CD14-positive monocyte (primary cell): Measurements from ENCODE around the gene DNAJC1. TPM values are rescaled to one million over a fixed set of nuclear protein-coding genes. Genes with fewer than 3 reads are reported as not detected.

Experiments
- DNase-seq, 3 donors: peaks; one replicate each; pipeline ENCODE4 v3.0.0-alpha.2; 2011 to 2022
- H2AFZ ChIP-seq: 2 replicates; pipeline ENCODE4 v1.6.0; 2012; ENCODE audit warnings: mild to moderate bottlenecking, low read depth, low read length, inconsistent platforms; ENCODE audit not compliant: insufficient read depth, poor library complexity, severe bottlenecking
- H3K27ac ChIP-seq, 2 donors: 1 replicate in 1 of 2; 2 replicates in 1 of 2; pipeline ENCODE4 v1.5.1; 2012 to 2013; ENCODE audit warnings: low read length in 2 of 2, control low read depth in 1 of 2, inconsistent platforms in 1 of 2, low read depth in 1 of 2, mild to moderate bottlenecking in 1 of 2
- H3K27me3 ChIP-seq, 2 donors: one replicate each; pipeline versions ENCODE4 v1.6.0 to v1.6.1; 2011 to 2013; ENCODE audit warnings: low read length in 2 of 2; ENCODE audit not compliant: control insufficient read depth in 2 of 2, insufficient read depth in 2 of 2
- H3K36me3 ChIP-seq, 2 donors: replicated peaks in 1 of 2; 1 replicate in 1 of 2; 2 replicates in 1 of 2; pipeline versions ENCODE4 v1.5.1 to v1.6.1; 2012 to 2013; ENCODE audit warnings: low read length in 2 of 2, control low read depth in 1 of 2, inconsistent platforms in 1 of 2, mild to moderate bottlenecking in 1 of 2; ENCODE audit not compliant: insufficient read depth in 2 of 2, control insufficient read depth in 1 of 2
- H3K4me1 ChIP-seq, 2 donors: 1 replicate in 1 of 2; 2 replicates in 1 of 2; pipeline versions ENCODE4 v1.5.1 to v1.6.1; 2012 to 2013; ENCODE audit warnings: low read length in 2 of 2, control low read depth in 1 of 2, inconsistent platforms in 1 of 2, mild to moderate bottlenecking in 1 of 2, moderate library complexity in 1 of 2; ENCODE audit not compliant: insufficient read depth in 2 of 2, control insufficient read depth in 1 of 2
- H3K4me2 ChIP-seq: replicated peaks from 2 replicates; pipeline ENCODE3; 2012; ENCODE audit warnings: low read length, moderate library complexity, mild to moderate bottlenecking; ENCODE audit not compliant: poor library complexity, severe bottlenecking; ENCODE audit errors: extremely low read depth
- H3K4me3 ChIP-seq, 3 experiments: fragments of 200-600 bp in 1 of 3; sonication (generic) in 1 of 3; replicated peaks in 1 of 3; 1 replicate in 2 of 3; 2 replicates in 1 of 3; pipeline ENCODE4 v1.5.1; 2011 to 2013; ENCODE audit warnings: low read length in 3 of 3, mild to moderate bottlenecking in 3 of 3, control low read depth in 2 of 3, low read depth in 2 of 3, inconsistent platforms in 1 of 3, moderate library complexity in 1 of 3
- H3K79me2 ChIP-seq: 2 replicates; pipeline ENCODE4 v1.6.0; 2012; ENCODE audit warnings: mild to moderate bottlenecking, control low read depth, inconsistent platforms, low read length, moderate library complexity; ENCODE audit not compliant: insufficient read depth
- H3K9ac ChIP-seq: 2 replicates; pipeline ENCODE4 v1.6.0; 2017; ENCODE audit warnings: low read length, mild to moderate bottlenecking; ENCODE audit not compliant: insufficient read depth, poor library complexity, severe bottlenecking
- H3K9me3 ChIP-seq, 2 donors: replicated peaks in 1 of 2; 1 replicate in 1 of 2; 2 replicates in 1 of 2; pipeline versions ENCODE4 v1.5.1 to v1.6.1; 2012 to 2013; ENCODE audit warnings: low read length in 2 of 2, control low read depth in 1 of 2; ENCODE audit not compliant: control insufficient read depth in 1 of 2, insufficient read depth in 1 of 2
- H4K20me1 ChIP-seq: 2 replicates; pipeline ENCODE4 v1.6.0; 2012; ENCODE audit warnings: mild to moderate bottlenecking, low read length, control low read depth, moderate library complexity; ENCODE audit not compliant: insufficient read depth
- H3K27ac Mint-ChIP-seq, 7 donors: one replicate each; pipeline ENCODE4 v1.8.0; 2020; ENCODE audit warnings: mild to moderate bottlenecking in 7 of 7, mixed read lengths in 7 of 7, moderate library complexity in 6 of 7, inconsistent platforms in 2 of 7
- H3K27me3 Mint-ChIP-seq, 3 donors: one replicate each; pipeline ENCODE4 v1.8.0; 2021 to 2022; ENCODE audit warnings: low read depth in 3 of 3, mild to moderate bottlenecking in 3 of 3, mixed read lengths in 3 of 3, moderate library complexity in 3 of 3, inconsistent platforms in 1 of 3
- H3K36me3 Mint-ChIP-seq, 2 donors: one replicate each; pipeline ENCODE4 v1.8.0; 2020; ENCODE audit warnings: mixed read lengths in 2 of 2, inconsistent platforms in 1 of 2, mild to moderate bottlenecking in 1 of 2
- H3K4me1 Mint-ChIP-seq: one replicate; pipeline ENCODE4 v1.8.0; 2020; ENCODE audit warnings: mild to moderate bottlenecking, mixed read lengths
- H3K4me3 Mint-ChIP-seq, 2 donors: one replicate each; pipeline ENCODE4 v1.8.0; 2020; ENCODE audit warnings: mild to moderate bottlenecking in 2 of 2, mixed read lengths in 2 of 2, moderate library complexity in 1 of 2
- H3K9me3 Mint-ChIP-seq, 7 donors: one replicate each; pipeline ENCODE4 v1.8.0; 2020 to 2022; ENCODE audit warnings: mixed read lengths in 7 of 7, mild to moderate bottlenecking in 6 of 7, moderate library complexity in 6 of 7, inconsistent platforms in 2 of 7
- CTCF ChIP-seq: fragments of 200-600 bp; IDR thresholded peaks from one replicate; pipeline ENCODE4 v1.8.0; 2022; ENCODE audit warnings: antibody characterized with exemption, mild to moderate bottlenecking
- WGBS: methylation state at CpG from one replicate; pipeline ENCODE4 v1.1.5; 2013; ENCODE audit warnings: missing lambda C conversion rate; ENCODE audit not compliant: insufficient coverage; 5-methylcytosine and 5-hydroxymethylcytosine counted together
- intact Hi-C, 2 donors: fragments of 100-400 bp; cut with micrococcal nuclease; formaldehyde crosslinking; loops; one replicate each; pipeline versions ENCODE4 v1.15.0 to v1.15.1; 2023
- polyA plus RNA-seq, 3 donors: library from polyadenylated mRNA; depleted of rRNA in 1 of 3; unstranded in 2 of 3; stranded (reverse) in 1 of 3; fragments of 300-500 nt in 2 of 3; fragments of >200 nt in 1 of 3; fragmentation: Illumina TruSeq in 2 of 3; gene quantifications; 1 replicate in 2 of 3; 2 replicates in 1 of 3; pipeline ENCODE4 v1.2.3, GENCODE V29; 2012 to 2021

Gene DNAJC1
- polyA plus RNA-seq, 3 donors: 11.4 to 12.9 (median 12.5) TPM

- H3K27ac ChIP-seq: no peak overlapping the region
- intact Hi-C loops: loop anchor here in 1 of 2 donors (10.0 kb wide), 1 partner anchor 1075 kb away; no protein-coding TSS in a partner anchor
- no peaks in the 10 kb centered on the region for H3K27me3 ChIP-seq
- Mint-ChIP-seq H3K36me3 (peaks cover 3 to 5% of the 10 kb centered on the region in 2 donors), H3K4me1 (peaks cover 6% of the 10 kb centered on the region), H3K27me3 (peaks cover 0 to 2% (median 0%) of the 10 kb centered on the region in 3 donors), H3K27ac (peak overlapping the region in 1 of 7 donors; percentile 46), H3K4me3 (no peak overlapping the region), H3K9me3 (peaks cover 0 to 9% (median 4%) of the 10 kb centered on the region in 7 donors)
- 60% methylated on average over 1 of the region's 5 CpGs for WGBS
- H3K4me1 ChIP-seq: no peaks in the 10 kb centered on the region
- H3K9ac ChIP-seq: no peak overlapping the region
- TF ChIP-seq CTCF: peak; percentile 39
- H3K4me3 ChIP-seq: no peak overlapping the region
- peaks cover 0 to 5% of the 10 kb centered on the region in 2 donors for H3K9me3 ChIP-seq
- H3K36me3 ChIP-seq: no peaks in the 10 kb centered on the region
- H3K4me2 ChIP-seq: no peak overlapping the region
- DNase-seq: peak in 1 of 3 donors; percentile 6
- no peak overlapping the region for H2AFZ ChIP-seq
- H3K79me2 ChIP-seq: peaks cover 50% of the 10 kb centered on the region
- peaks cover 17% of the 10 kb centered on the region for H4K20me1 ChIP-seq
Measured at GRCh38 chr10:21989453-21990154, 13.9 kb downstream of the DNAJC1 start.

DNA sequence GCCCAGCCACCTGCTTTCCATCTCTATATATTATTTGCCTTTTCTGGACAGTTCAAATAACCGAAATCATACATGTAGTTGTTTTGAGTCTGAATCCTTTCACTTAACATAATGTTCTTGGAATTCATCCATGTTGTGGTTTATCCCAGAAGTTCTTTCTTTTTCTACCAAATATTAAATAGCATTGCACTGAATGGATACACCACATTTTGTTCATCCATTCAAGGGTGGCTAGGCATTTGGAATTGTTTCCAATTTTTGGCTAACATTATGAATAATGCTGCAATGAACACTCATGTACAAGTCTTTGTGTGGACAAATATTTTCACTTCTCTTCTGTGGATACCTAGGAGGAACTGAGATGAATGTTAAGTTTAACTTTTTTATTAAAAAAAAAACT is 18.0 kb downstream of the DNAJC1 start:
- Histone ChIP-seq H3K27me3 (no peaks in the 10 kb centered on the region), H3K36me3 (no peaks in the 10 kb centered on the region), H3K4me2 (no peak overlapping the region), H3K79me2 (peaks cover 42% of the 10 kb centered on the region), H3K9ac (no peak overlapping the region), H3K27ac (no peak overlapping the region), H3K4me1 (no peaks in the 10 kb centered on the region), H4K20me1 (peaks cover 3% of the 10 kb centered on the region), H2AFZ (no peak overlapping the region), H3K4me3 (no peak overlapping the region), H3K9me3 (peaks cover 0 to 5% of the 10 kb centered on the region in 2 donors)
- Mint-ChIP-seq H3K4me3 (no peak overlapping the region), H3K9me3 (peaks cover 0 to 9% (median 4%) of the 10 kb centered on the region in 7 donors), H3K27ac (peak overlapping the region in 1 of 7 donors; percentile 19), H3K27me3 (peaks cover 0 to 2% (median 0%) of the 10 kb centered on the region in 3 donors), H3K36me3 (peaks cover 4 to 5% of the 10 kb centered on the region in 2 donors), H3K4me1 (peaks cover 6% of the 10 kb centered on the region)
- intact Hi-C loops: no loop called here
- no peak for TF ChIP-seq CTCF
- no CpG with 5 or more reads among the region's 1 CpG for WGBS
- no peak for DNase-seq
